ENCODE data around the gene DCLRE1C. TPM values are rescaled to one million over a fixed set of nuclear protein-coding genes. Genes with fewer than 3 reads are reported as not detected.

DCLRE1C gene
- total RNA-seq, 1 donor: 17.7 TPM

DNA sequence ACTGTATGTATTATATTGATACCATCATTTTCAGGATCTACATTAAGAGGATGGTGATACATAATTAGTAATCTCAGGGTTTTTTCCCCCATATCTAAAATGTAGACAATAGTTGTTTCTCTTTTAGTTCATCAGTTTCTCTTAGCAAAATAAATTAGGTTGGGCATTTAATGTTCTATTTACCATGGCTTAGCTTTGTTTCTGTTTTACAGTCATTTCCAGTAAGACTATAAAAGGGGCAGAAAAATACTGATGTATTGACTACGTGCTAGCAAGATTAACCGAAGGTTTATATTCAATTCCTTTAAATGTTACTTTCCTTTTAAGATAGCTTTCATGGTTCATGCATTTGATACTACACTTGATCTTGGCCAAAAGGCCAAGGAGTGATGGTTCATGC is 49.0 kb downstream of the DCLRE1C start:
- no peak overlapping the region for H3K4me3 ChIP-seq (ENCODE audit: low read depth, low read length)
- TF ChIP-seq, protein P1, sequence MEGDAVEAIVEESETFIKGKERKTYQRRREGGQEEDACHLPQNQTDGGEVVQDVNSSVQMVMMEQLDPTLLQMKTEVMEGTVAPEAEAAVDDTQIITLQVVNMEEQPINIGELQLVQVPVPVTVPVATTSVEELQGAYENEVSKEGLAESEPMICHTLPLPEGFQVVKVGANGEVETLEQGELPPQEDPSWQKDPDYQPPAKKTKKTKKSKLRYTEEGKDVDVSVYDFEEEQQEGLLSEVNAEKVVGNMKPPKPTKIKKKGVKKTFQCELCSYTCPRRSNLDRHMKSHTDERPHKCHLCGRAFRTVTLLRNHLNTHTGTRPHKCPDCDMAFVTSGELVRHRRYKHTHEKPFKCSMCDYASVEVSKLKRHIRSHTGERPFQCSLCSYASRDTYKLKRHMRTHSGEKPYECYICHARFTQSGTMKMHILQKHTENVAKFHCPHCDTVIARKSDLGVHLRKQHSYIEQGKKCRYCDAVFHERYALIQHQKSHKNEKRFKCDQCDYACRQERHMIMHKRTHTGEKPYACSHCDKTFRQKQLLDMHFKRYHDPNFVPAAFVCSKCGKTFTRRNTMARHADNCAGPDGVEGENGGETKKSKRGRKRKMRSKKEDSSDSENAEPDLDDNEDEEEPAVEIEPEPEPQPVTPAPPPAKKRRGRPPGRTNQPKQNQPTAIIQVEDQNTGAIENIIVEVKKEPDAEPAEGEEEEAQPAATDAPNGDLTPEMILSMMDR (IDR thresholded peaks at IDR 0.05; ENCODE audit: insufficient read depth, low read length): no peak
- DNase-seq (ENCODE audit: low read depth): no peak

DNA sequence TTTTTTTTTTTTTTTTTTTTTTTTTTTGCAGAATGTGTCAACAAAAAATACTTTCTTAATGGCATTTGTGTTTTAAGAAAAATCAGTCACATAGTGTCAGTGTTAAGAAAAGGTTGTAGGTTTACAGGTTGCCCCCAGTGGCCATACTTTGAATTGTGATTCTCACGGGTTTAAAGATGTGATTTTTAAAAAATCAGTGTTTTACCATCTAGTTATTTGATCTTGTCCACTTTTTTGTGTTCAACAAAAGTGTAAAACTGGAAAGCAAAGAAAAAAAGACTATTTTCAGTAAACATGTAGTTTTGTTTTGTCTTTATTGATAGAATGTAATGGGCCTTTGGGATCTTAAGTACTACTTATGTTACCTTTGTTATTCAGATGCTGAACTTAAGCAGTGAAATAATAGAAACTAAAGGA is 49.6 kb downstream of the DCLRE1C start:
- DNase-seq (ENCODE audit: low read depth): peak; percentile 48
- TF ChIP-seq, protein P1 (IDR thresholded peaks at IDR 0.05; ENCODE audit: insufficient read depth, low read length): peak; percentile 59
- H3K4me3 ChIP-seq (ENCODE audit: low read depth, low read length): no peak overlapping the region

DNA sequence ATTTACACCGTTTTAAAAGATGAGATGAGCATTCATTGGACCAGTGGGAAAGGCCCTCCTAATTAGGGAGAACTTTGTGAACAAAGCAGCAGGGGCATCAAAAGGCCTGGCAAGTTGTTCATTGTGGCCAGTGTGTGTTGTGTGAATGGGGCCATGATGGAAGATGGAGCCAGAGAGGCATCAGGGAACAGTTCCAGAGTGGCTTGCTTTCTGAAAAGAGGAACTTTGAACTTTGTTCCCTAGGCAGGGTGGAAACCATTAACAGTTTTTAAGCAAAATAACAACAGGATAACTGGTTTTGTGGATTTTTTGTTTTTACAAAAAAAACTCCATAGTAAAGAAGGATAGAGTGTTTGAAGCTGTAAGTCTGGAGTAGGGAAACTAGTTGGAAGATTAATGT is 62.7 kb downstream of the DCLRE1C start:
- no peak for DNase-seq (ENCODE audit: low read depth)
- no peak overlapping the region for H3K4me3 ChIP-seq (ENCODE audit: low read depth, low read length)
- TF ChIP-seq, protein P1 (IDR thresholded peaks at IDR 0.05; ENCODE audit: insufficient read depth, low read length): no peak

DNA sequence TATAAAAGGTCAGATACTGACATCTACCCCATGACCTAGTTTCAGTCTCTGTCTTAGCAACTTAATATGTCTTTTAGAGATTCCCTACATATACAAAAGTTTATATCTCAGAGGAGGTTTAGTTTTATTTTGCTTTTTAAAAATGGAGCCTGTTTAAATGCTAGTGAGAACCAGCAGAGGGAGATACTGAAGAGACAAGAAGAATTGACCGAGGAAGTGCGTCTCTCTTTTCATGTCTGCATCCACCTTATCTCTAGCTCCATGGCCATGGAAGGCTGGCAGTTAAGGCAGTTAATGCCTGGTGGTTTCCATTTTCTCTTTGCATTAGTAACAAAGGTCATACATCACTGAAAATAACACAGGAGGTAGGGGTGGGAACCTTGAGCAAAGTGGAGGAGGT is 64.6 kb downstream of the DCLRE1C start:
- TF ChIP-seq, protein P1 (IDR thresholded peaks at IDR 0.05; ENCODE audit: insufficient read depth, low read length): peak; percentile 41
- H3K4me3 ChIP-seq (ENCODE audit: low read depth, low read length): no peak overlapping the region
- DNase-seq (ENCODE audit: low read depth): peak; percentile 21

DNA sequence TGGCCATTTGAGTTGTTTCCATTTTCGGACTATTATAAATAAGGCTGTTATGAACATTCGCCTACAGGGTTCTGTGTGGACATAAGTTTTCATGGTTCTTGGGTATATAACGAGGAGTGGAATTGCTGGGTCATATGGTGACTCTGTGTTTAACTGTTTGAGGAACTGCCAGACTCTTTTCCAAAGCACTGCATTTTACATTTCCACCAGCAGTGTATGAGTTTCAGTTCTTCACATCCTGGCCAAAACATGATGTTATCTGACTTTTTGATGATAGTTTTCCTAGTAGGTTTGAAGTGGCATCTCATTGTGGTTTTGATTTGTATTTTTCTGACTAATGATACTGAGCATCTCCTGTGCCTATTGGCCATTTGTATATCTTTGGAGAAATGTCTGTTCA is 69.8 kb downstream of the DCLRE1C start:
- no peak for DNase-seq (ENCODE audit: low read depth)
- TF ChIP-seq, protein P1 (IDR thresholded peaks at IDR 0.05; ENCODE audit: insufficient read depth, low read length): no peak
- no peak overlapping the region for H3K4me3 ChIP-seq (ENCODE audit: low read depth, low read length)

DNA sequence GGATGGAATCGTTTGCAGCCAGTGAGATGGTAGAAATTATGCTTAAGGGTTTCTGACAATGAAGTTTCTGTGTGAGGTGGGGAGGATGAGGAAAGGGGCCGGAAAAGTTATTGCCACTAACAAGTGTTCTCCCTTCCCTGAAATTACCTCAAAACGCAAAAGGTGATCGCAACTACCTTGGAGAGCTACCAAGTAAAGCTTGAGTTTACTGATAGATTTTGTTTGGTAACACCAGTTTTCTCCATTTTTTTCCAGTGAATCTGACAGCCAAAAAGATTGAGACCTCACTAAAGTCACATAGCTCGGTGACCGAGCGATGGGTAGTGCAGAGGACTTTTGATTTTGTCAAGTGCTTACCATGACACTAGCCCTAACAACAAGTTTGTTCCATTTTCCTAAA is 73.7 kb downstream of the DCLRE1C start:
- peak overlapping the region; percentile 82 for H3K4me3 ChIP-seq (ENCODE audit: low read depth, low read length)
- peak; percentile 3 for DNase-seq (ENCODE audit: low read depth)
- TF ChIP-seq, protein P1 (IDR thresholded peaks at IDR 0.05; ENCODE audit: insufficient read depth, low read length): no peak

DNA sequence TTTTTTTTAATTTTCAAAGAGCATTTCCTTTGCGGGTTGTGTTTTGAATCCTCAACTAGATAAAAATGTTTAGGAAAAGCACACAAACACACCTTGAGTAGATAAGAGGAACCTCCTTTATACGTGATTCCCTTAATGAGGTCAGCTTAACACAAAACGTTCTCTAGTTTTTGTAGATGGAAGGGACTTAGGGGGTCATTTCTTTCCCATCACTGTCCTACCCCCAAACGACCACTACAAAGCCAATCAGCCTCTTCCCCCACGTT is 74.0 kb downstream of the DCLRE1C start:
- TF ChIP-seq, protein P1 (IDR thresholded peaks at IDR 0.05; ENCODE audit: insufficient read depth, low read length): no peak
- DNase-seq (ENCODE audit: low read depth): no peak

More for the DNA sequence above, 74.0 kb downstream of the DCLRE1C start:
- H3K4me3 ChIP-seq (ENCODE audit: low read depth, low read length): peak overlapping the region; percentile 82

All from fibroblast of the aortic adventitia (primary cell).